HepG2 (cell line): ENCODE data around the gene LCE1A.

Source experiments
- BRD4 ChIP-seq: sonication (generic); formaldehyde crosslinking; IDR thresholded peaks from 2 replicates; pipeline ENCODE4 v1.4.0; 2020; ENCODE audit warnings: missing genetic modification reagents
- ZNF33B ChIP-seq: sonication (generic); formaldehyde crosslinking; IDR thresholded peaks from 2 replicates; pipeline ENCODE4 v1.5.1; 2020; ENCODE audit warnings: mild to moderate bottlenecking, missing genetic modification reagents
- TF ChIP-seq, protein P1 (sequence below), 2 experiments: IDR thresholded peaks; 2 replicates each; pipeline ENCODE4 v1.6.1; 2011 to 2012; ENCODE audit warnings: low read length in 2 of 2, borderline replicate concordance in 1 of 2, low read depth in 1 of 2, mild to moderate bottlenecking in 1 of 2, moderate library complexity in 1 of 2

DNA sequence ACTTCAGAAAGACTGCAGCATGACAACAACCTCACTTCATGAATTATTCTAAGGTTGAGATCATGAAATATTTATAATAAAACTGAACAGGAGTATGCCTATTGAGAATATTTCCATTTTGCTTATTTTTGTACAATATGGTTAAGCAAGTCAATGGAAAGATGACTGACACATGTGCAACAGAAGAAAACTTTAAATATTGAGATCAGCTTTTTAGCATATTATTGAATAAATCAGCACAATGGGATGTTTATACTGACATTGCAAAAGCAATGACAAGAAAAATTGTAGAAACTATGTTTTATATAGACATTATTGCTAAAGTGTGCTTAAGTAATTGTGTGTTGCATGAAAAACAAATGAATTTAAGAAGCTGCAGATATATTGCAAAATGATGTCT lies 37.2 kb downstream of the LCE1A start:
- no peak for TF ChIP-seq ZNF33B (CRISPR knock-in tag)
- TF ChIP-seq, protein P1, sequence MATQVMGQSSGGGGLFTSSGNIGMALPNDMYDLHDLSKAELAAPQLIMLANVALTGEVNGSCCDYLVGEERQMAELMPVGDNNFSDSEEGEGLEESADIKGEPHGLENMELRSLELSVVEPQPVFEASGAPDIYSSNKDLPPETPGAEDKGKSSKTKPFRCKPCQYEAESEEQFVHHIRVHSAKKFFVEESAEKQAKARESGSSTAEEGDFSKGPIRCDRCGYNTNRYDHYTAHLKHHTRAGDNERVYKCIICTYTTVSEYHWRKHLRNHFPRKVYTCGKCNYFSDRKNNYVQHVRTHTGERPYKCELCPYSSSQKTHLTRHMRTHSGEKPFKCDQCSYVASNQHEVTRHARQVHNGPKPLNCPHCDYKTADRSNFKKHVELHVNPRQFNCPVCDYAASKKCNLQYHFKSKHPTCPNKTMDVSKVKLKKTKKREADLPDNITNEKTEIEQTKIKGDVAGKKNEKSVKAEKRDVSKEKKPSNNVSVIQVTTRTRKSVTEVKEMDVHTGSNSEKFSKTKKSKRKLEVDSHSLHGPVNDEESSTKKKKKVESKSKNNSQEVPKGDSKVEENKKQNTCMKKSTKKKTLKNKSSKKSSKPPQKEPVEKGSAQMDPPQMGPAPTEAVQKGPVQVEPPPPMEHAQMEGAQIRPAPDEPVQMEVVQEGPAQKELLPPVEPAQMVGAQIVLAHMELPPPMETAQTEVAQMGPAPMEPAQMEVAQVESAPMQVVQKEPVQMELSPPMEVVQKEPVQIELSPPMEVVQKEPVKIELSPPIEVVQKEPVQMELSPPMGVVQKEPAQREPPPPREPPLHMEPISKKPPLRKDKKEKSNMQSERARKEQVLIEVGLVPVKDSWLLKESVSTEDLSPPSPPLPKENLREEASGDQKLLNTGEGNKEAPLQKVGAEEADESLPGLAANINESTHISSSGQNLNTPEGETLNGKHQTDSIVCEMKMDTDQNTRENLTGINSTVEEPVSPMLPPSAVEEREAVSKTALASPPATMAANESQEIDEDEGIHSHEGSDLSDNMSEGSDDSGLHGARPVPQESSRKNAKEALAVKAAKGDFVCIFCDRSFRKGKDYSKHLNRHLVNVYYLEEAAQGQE (IDR thresholded peaks at IDR 0.05; ENCODE audit: borderline replicate concordance in 1 of 2, low read depth in 1 of 2, low read length in 2 of 2) = no peak
- no peak for TF ChIP-seq BRD4 (CRISPR knock-in tag)
